Naive thymus-derived CD4-positive, alpha-beta T cell (primary cell): Measurements from ENCODE around the gene AGAP1. TPM values are rescaled to one million over a fixed set of nuclear protein-coding genes. Genes with fewer than 3 reads are reported as not detected.

Source experiments
- ATAC-seq: fragments of 150-1000 bp; cut with Tn5 transposase; 2 replicates; pipeline ENCODE4 v1.10.0; 2021; ENCODE audit warnings: mild to moderate bottlenecking, moderate library complexity
- CTCF ChIA-PET: fragments of 350-600 bp; sonication (Branson Sonifier 250); formaldehyde crosslinking; loops from one replicate; lab custom pipeline; 2021; ENCODE audit warnings: antibody characterized with exemption; lab: Charles Lee
- POLR2A ChIA-PET: fragments of 350-600 bp; sonication (Branson Sonifier 250); formaldehyde crosslinking; loops from one replicate; lab custom pipeline; 2021; ENCODE audit warnings: antibody characterized with exemption, inconsistent platforms; lab: Charles Lee
- DNase-seq, 9 donors: peaks; one replicate each; pipeline versions ENCODE4 v3.0.0 to v3.0.0-alpha.2; 2020 to 2022; ENCODE audit warnings: mixed read lengths in 1 of 9
- H3K27ac ChIP-seq: one replicate; pipeline ENCODE4 v1.7.0; 2013; ENCODE audit warnings: mild to moderate bottlenecking, low read depth, low read length, moderate library complexity
- H3K27me3 ChIP-seq, 2 donors: one replicate each; pipeline ENCODE4 v1.7.0; 2013; ENCODE audit warnings: low read length in 2 of 2, mild to moderate bottlenecking in 2 of 2, moderate library complexity in 2 of 2; ENCODE audit not compliant: control insufficient read depth in 2 of 2, insufficient read depth in 2 of 2
- H3K36me3 ChIP-seq, 3 experiments: 1 replicate in 2 of 3; 2 replicates in 1 of 3; pipeline ENCODE4 v1.7.0; 2013; ENCODE audit warnings: low read length in 3 of 3, mild to moderate bottlenecking in 3 of 3, moderate library complexity in 1 of 3; ENCODE audit not compliant: insufficient read depth in 3 of 3, control insufficient read depth in 2 of 3
- H3K4me1 ChIP-seq, 2 donors: one replicate each; pipeline ENCODE4 v1.7.0; 2013; ENCODE audit warnings: low read length in 2 of 2, mild to moderate bottlenecking in 2 of 2, moderate library complexity in 1 of 2; ENCODE audit not compliant: control insufficient read depth in 2 of 2, insufficient read depth in 2 of 2
- H3K4me3 ChIP-seq: 2 replicates; pipeline ENCODE4 v1.7.0; 2013; ENCODE audit warnings: mild to moderate bottlenecking, low read length
- H3K9me3 ChIP-seq, 3 experiments: 1 replicate in 2 of 3; 2 replicates in 1 of 3; pipeline ENCODE4 v1.7.0; 2013; ENCODE audit warnings: low read length in 3 of 3; ENCODE audit not compliant: control insufficient read depth in 2 of 3
- H3K27ac Mint-ChIP-seq, 9 donors: one replicate each; pipeline ENCODE4 v1.8.0; 2020 to 2022; ENCODE audit warnings: mixed read lengths in 9 of 9, mild to moderate bottlenecking in 8 of 9, moderate library complexity in 5 of 9, inconsistent platforms in 2 of 9
- H3K27me3 Mint-ChIP-seq, 5 donors: one replicate each; pipeline ENCODE4 v1.8.0; 2021 to 2022; ENCODE audit warnings: mixed read lengths in 5 of 5, mild to moderate bottlenecking in 1 of 5
- H3K36me3 Mint-ChIP-seq, 5 donors: one replicate each; pipeline ENCODE4 v1.8.0; 2020 to 2022; ENCODE audit warnings: mixed read lengths in 5 of 5, mild to moderate bottlenecking in 3 of 5, inconsistent platforms in 1 of 5
- H3K4me1 Mint-ChIP-seq, 7 donors: one replicate each; pipeline ENCODE4 v1.8.0; 2020 to 2022; ENCODE audit warnings: mixed read lengths in 7 of 7, mild to moderate bottlenecking in 3 of 7, inconsistent platforms in 1 of 7
- H3K4me3 Mint-ChIP-seq, 10 donors: one replicate each; pipeline ENCODE4 v1.8.0; 2020 to 2022; ENCODE audit warnings: mild to moderate bottlenecking in 10 of 10, mixed read lengths in 10 of 10, moderate library complexity in 6 of 10, inconsistent platforms in 2 of 10
- H3K9me3 Mint-ChIP-seq, 11 donors: one replicate each; pipeline ENCODE4 v1.8.0; 2020 to 2022; ENCODE audit warnings: mixed read lengths in 11 of 11, mild to moderate bottlenecking in 4 of 11, inconsistent platforms in 1 of 11, moderate library complexity in 1 of 11
- intact Hi-C, 2 donors: fragments of 100-400 bp; cut with micrococcal nuclease; formaldehyde crosslinking; loops; one replicate each; pipeline ENCODE4 v1.15.1; 2023
- polyA plus RNA-seq, 2 donors: library from polyadenylated mRNA; unstranded; fragments of 300-500 nt; fragmentation: Illumina TruSeq; gene quantifications; one replicate each; pipeline ENCODE4 v1.2.3, GENCODE V29; 2021
- total RNA-seq, 6 experiments: library from RNA in 5 of 6; stranded (reverse) in 5 of 6; gene quantifications; 1 replicate in 5 of 6; 2 replicates in 1 of 6; pipeline ENCODE4 v1.2.3 and lab custom pipeline; 2021 to 2026

AGAP1 gene
- total and polyA plus RNA-seq, 7 experiments from 2014 or later = 0.35 to 9.6 (median 0.85) TPM; not detected in 2

DNA sequence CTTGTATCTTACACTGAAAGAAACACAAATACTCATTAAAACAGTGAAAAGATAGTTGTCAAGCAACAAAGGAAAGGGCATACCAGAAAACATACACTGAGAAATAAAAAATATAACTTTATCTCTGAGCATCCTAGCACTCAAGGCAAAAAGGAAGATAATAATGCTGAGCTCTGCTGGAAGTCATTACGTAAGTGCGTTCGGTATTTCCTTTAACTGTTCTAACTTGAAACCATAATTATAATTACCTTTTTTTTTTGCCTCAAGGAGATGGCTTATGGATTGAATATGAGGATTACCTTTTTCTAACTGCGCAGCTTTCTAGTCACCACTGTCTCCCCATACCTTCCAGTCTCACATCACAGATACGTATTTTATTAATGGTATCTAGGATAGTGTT, 366.3 kb downstream of the AGAP1 start:
- ChIA-PET CTCF (no interaction called here), POLR2A (no interaction called here)
- no peak for DNase-seq
- Histone ChIP-seq H3K4me1 (no peaks in the 10 kb centered on the region), H3K4me3 (no peak overlapping the region), H3K27me3 (no peaks in the 10 kb centered on the region), H3K9me3 (no peaks in the 10 kb centered on the region), H3K27ac (no peak overlapping the region), H3K36me3 (no peaks in the 10 kb centered on the region)
- Mint-ChIP-seq H3K27ac (no peak overlapping the region), H3K27me3 (peaks cover 15 to 34% (median 20%) of the 10 kb centered on the region in 5 donors), H3K4me3 (no peak overlapping the region), H3K36me3 (no peaks in the 10 kb centered on the region), H3K4me1 (peaks cover 0 to 4% (median 0%) of the 10 kb centered on the region in 7 donors), H3K9me3 (peaks cover 0 to 1% (median 0%) of the 10 kb centered on the region in 11 donors)
- ATAC-seq = no peak
- intact Hi-C loops = no loop called here

DNA sequence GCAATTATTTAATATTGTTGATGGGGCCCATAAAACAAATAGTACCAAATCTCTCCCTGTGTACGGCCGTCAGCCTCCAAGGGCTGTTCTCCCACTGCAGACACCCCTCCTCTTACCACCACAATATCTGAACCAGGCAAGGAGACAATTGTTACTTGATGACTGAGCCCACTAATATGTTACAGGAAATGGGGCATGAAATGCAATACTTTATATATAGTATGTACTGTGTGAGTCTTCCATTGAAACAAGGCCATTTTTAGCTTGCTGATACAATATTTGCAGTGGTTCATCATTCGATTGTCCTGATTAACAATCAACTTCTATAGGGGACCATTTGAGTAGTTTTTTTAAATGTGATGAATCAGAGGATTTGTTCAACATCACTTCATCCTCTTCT, 367.0 kb downstream of the AGAP1 start:
- H3K27ac ChIP-seq = no peak overlapping the region
- Mint-ChIP-seq H3K36me3 (no peaks in the 10 kb centered on the region), H3K4me1 (peaks cover 0 to 4% (median 0%) of the 10 kb centered on the region in 7 donors), H3K4me3 (no peak overlapping the region), H3K27me3 (peaks cover 16 to 36% (median 22%) of the 10 kb centered on the region in 5 donors), H3K27ac (no peak overlapping the region), H3K9me3 (peaks cover 0 to 1% (median 0%) of the 10 kb centered on the region in 11 donors)
- H3K4me1 ChIP-seq = no peaks in the 10 kb centered on the region
- ChIA-PET CTCF (no interaction called here), POLR2A (no interaction called here)
- DNase-seq (no peak), ATAC-seq (no peak)
- no peaks in the 10 kb centered on the region for H3K9me3 ChIP-seq
- intact Hi-C loops = no loop called here
- H3K4me3 ChIP-seq = no peak overlapping the region
- H3K27me3 ChIP-seq = no peaks in the 10 kb centered on the region
- H3K36me3 ChIP-seq = no peaks in the 10 kb centered on the region

DNA sequence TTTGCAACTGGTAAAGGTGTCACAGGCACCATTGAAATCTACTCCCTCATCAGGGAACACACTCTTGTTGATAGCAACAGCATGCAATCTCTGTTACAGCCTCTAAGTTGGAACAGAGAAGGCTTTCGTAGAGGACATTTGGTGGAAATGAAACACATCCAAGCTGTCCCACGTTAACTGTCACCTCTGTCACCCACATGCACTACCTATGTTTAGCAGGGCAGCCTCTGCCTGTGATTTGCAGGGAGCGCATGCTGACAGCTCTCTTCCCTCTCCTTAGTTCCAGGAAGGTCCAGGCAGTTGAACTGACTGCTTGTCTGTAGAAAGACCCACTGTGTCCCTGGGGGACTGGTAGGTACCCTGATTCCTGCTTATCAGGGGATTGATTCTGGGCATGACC, 367.5 kb downstream of the AGAP1 start:
- ChIA-PET POLR2A (no interaction called here), CTCF (no interaction called here)
- peaks cover 0 to 4% (median 0%) of the 10 kb centered on the region in 7 donors for H3K4me1 Mint-ChIP-seq

DNA sequence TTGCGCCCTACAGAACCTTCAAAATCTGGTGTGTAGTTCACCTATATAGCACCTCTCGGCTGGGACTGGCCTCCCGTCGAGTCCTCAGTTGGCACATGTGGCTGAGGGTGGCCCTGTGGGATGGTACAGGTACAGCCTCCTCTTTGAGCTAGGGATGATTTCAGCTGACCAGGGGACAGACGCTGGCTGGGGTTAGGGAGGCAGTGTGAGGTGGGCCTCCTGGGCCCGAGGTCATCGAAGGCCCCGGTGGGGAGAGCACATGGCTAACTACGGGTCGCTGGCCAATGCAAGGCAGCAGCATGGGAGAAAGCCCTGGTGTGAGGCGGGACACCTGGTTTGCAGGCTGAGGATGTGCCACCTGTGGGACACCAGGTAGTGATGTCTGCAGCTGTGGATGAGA, 369.6 kb downstream of the AGAP1 start:
- H3K36me3 ChIP-seq = no peaks in the 10 kb centered on the region
- no peak for DNase-seq
- no peaks in the 10 kb centered on the region for H3K36me3 Mint-ChIP-seq
- H3K4me3 Mint-ChIP-seq = no peak overlapping the region
- ATAC-seq = no peak
- H3K4me1 ChIP-seq = no peaks in the 10 kb centered on the region
- H3K27ac Mint-ChIP-seq = no peak overlapping the region
- peaks cover 0 to 4% (median 0%) of the 10 kb centered on the region in 11 donors for H3K9me3 Mint-ChIP-seq
- ChIA-PET POLR2A (no interaction called here), CTCF (no interaction called here)
- intact Hi-C loops = no loop called here
- H3K27ac ChIP-seq = no peak overlapping the region
- H3K27me3 Mint-ChIP-seq = peaks cover 16 to 51% (median 28%) of the 10 kb centered on the region in 5 donors
- H3K4me1 Mint-ChIP-seq = peaks cover 0 to 4% (median 0%) of the 10 kb centered on the region in 7 donors
- no peaks in the 10 kb centered on the region for H3K9me3 ChIP-seq
- H3K4me3 ChIP-seq = no peak overlapping the region
- H3K27me3 ChIP-seq = no peaks in the 10 kb centered on the region

More for the DNA sequence above, 367.5 kb downstream of the AGAP1 start:
- H3K27me3 ChIP-seq = no peaks in the 10 kb centered on the region
- no peaks in the 10 kb centered on the region for H3K9me3 ChIP-seq
- no peaks in the 10 kb centered on the region for H3K4me1 ChIP-seq
- no peak overlapping the region for H3K27ac ChIP-seq
- Mint-ChIP-seq H3K36me3 (no peaks in the 10 kb centered on the region), H3K4me3 (no peak overlapping the region), H3K27ac (no peak overlapping the region), H3K27me3 (peaks cover 16 to 41% (median 27%) of the 10 kb centered on the region in 5 donors), H3K9me3 (peaks cover 0 to 4% (median 0%) of the 10 kb centered on the region in 11 donors)
- H3K4me3 ChIP-seq = no peak overlapping the region
- no peaks in the 10 kb centered on the region for H3K36me3 ChIP-seq
- intact Hi-C loops = no loop called here
- no peak for ATAC-seq
- DNase-seq = no peak

DNA sequence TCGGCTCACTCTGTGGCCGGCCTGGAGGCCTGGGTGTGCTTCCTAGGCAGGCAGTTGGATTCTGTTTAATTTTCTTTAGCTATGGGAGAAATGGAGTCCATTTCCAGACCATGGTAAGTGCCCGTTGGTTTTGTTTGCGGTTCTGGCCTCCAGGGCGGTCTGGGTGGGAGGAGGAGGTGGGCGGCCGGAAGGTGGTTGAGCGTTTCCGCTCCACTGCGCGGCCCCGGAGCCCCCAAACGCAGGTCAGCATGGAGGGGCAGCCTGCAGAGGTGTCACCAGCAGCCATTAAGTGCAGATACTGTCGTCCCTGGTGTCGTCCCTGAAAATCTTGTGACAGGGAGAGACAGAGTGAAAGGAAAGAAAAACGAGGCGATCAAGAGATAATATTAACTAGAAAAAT, 370.5 kb downstream of the AGAP1 start:
- no peak overlapping the region for H3K4me3 ChIP-seq
- Mint-ChIP-seq H3K9me3 (peaks cover 0 to 4% (median 0%) of the 10 kb centered on the region in 11 donors), H3K27me3 (peaks cover 16 to 56% (median 28%) of the 10 kb centered on the region in 5 donors), H3K36me3 (no peaks in the 10 kb centered on the region), H3K4me1 (peaks cover 0 to 4% (median 0%) of the 10 kb centered on the region in 7 donors), H3K4me3 (no peak overlapping the region), H3K27ac (no peak overlapping the region)
- no peaks in the 10 kb centered on the region for H3K27me3 ChIP-seq
- intact Hi-C loops = no loop called here
- DNase-seq = no peak
- no peaks in the 10 kb centered on the region for H3K36me3 ChIP-seq
- H3K4me1 ChIP-seq = no peaks in the 10 kb centered on the region
- no peak for ATAC-seq
- no peaks in the 10 kb centered on the region for H3K9me3 ChIP-seq
- no peak overlapping the region for H3K27ac ChIP-seq
- CTCF ChIA-PET = interaction anchor here (0.7 kb wide), 1 partner anchor 98 kb away, joined by 4 read pairs; no protein-coding TSS in a partner anchor
- POLR2A ChIA-PET = no interaction called here

DNA sequence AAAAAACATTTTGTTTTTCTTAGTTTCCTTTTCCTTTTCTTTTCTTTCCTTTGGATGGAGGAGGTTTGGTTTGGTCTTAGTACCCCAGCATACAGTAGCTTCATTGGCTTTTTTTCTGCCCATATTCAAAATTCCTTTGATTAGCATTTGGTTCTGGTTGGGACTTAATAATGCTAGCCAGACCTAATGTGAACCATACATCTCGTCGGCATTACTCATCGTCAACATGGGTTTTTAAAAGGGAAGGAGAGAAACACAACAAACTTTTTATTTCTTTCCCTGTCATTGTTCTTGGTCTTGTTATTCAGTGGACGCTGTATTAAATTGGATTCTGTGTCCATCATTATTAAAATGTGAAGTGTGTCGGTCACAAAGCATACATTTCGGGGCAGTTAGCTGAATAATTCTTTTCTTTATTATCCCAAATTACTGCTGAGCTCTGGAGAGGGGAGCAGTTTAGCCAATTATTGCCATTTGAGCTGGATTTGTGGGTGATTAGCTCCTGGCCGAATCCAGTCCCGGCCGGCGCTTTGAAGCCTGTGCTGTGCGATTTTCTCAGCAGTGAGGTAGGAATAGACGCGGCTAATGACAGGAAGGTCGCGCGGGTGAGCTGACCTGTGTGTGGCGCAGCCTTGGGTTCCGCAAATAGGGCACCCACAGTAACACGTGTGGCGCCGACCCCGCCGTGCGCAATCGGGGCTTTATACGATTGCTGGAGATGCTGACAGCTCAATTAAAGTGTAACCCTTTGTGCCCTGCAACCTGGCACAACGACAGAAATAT, 371.1 kb downstream of the AGAP1 start:
- Histone ChIP-seq H3K4me1 (no peaks in the 10 kb centered on the region), H3K27me3 (no peaks in the 10 kb centered on the region), H3K27ac (no peak overlapping the region), H3K4me3 (no peak overlapping the region), H3K9me3 (no peaks in the 10 kb centered on the region), H3K36me3 (no peaks in the 10 kb centered on the region)
- Mint-ChIP-seq H3K27me3 (peaks cover 16 to 56% (median 28%) of the 10 kb centered on the region in 5 donors), H3K9me3 (peaks cover 0 to 4% (median 0%) of the 10 kb centered on the region in 11 donors), H3K4me1 (peaks cover 0 to 4% (median 0%) of the 10 kb centered on the region in 7 donors), H3K4me3 (no peak overlapping the region), H3K36me3 (no peaks in the 10 kb centered on the region), H3K27ac (no peak overlapping the region)
- intact Hi-C loops = no loop called here
- DNase-seq = no peak
- ATAC-seq = no peak
- CTCF ChIA-PET = interaction anchor here (0.7 kb wide), 1 partner anchor 99 kb away, joined by 4 read pairs; no protein-coding TSS in a partner anchor
- POLR2A ChIA-PET = no interaction called here
